ENCODE data around the gene HSD17B14.

DNA sequence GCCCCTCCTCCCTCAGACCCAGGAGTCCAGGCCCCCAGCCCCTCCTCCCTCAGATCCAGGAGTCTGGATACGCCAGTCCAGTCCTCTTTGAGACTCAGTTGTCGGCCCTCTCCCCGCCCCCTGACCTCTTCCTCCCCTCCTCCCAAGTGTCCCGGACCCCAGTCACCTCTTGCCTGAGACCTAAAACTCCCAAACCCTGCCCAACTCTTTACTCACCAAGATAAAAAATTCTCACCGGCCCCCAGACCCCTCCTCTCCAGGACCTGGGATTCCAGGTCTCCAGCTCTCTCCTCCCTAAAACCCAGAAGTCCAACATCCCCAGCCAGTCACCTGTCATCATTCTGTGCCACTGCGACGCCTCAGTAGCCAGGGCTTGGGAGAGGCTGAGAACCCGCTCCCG, 1.4 kb upstream of the HSD17B14 start:
- TF ChIP-seq POLR2AphosphoS5 (IDR thresholded peaks at IDR 0.05; ENCODE audit: borderline replicate concordance, low read depth, low read length) (no peak), EZH2 (IDR thresholded peaks at IDR 0.05) (no peak), FOXP2 (optimal IDR thresholded peaks at IDR 0.05; ENCODE audit: control extremely low read depth, extremely low read length, insufficient read depth) (no peak)
